ENCODE measurements around the gene CAPN9. TPM values are rescaled to one million over a fixed set of nuclear protein-coding genes. Genes with fewer than 3 reads are reported as not detected.
"Not testable (repeated sequence)": the region's sequence is repeated elsewhere in the genome, so short reads cannot be mapped to it uniquely, and the experiment has no call there.

The CAPN9 gene
- total RNA-seq, 2 donors from 2014 or later = 46.3 to 53.6 TPM

GRCh38 chr1:230708631-230709580, 38.3 kb upstream of the CAPN9 start:
- intact Hi-C loops (cut with DNase I, micrococcal nuclease) = no loop called here
- ATAC-seq (peak; percentile 95), DNase-seq (peak; percentile 87 to 95)

GRCh38 chr1:230709619-230710542, 37.3 kb upstream of the CAPN9 start:
- intact Hi-C loops (cut with DNase I, micrococcal nuclease) = no loop called here
- ATAC-seq (no peak), DNase-seq (no peak)

GRCh38 chr1:230710543-230710904, 36.7 kb upstream of the CAPN9 start:
- no peak for ATAC-seq
- DNase-seq = no peak
- intact Hi-C loops (cut with DNase I, micrococcal nuclease) = no loop called here

GRCh38 chr1:230711245-230711644, 35.9 kb upstream of the CAPN9 start:
- DNase-seq (no peak), ATAC-seq (no peak)
- intact Hi-C loops (cut with DNase I, micrococcal nuclease) = no loop called here

GRCh38 chr1:230712470-230712942, 34.7 kb upstream of the CAPN9 start:
- DNase-seq (no peak), ATAC-seq (no peak)
- intact Hi-C loops (cut with DNase I, micrococcal nuclease) = no loop called here

GRCh38 chr1:230713138-230713537, 34.0 kb upstream of the CAPN9 start:
- ATAC-seq (no peak), DNase-seq (no peak)
- intact Hi-C loops (cut with DNase I, micrococcal nuclease) = no loop called here

GRCh38 chr1:230713547-230713914, 33.7 kb upstream of the CAPN9 start:
- ATAC-seq (no peak), DNase-seq (no peak)
- intact Hi-C loops (cut with DNase I, micrococcal nuclease) = no loop called here

GRCh38 chr1:230713915-230714764, 33.0 kb upstream of the CAPN9 start, which contains the start of gene AGT:
TSS of gene AGT (minus strand) at chr1:230714122. CDS start at chr1:230710823, 3,299 bp downstream.
- DNase-seq (peak; percentile 22 to 43), ATAC-seq (peak; percentile 53)
- intact Hi-C loops (cut with DNase I, micrococcal nuclease) = no loop called here

- ATAC-seq (no peak), DNase-seq (no peak)
- intact Hi-C loops (cut with DNase I, micrococcal nuclease) = no loop called here
Measured at GRCh38 chr1:230715510-230715909, 31.7 kb upstream of the CAPN9 start.

GRCh38 chr1:230716453-230716852, 30.7 kb upstream of the CAPN9 start:
- intact Hi-C loops (cut with DNase I, micrococcal nuclease); ATAC-seq; DNase-seq: not testable (repeated sequence)

GRCh38 chr1:230717251-230717650, 29.9 kb upstream of the CAPN9 start:
- no peak for DNase-seq
- ATAC-seq = no peak
- intact Hi-C loops (cut with DNase I, micrococcal nuclease) = no loop called here

- intact Hi-C loops (cut with DNase I, micrococcal nuclease); ATAC-seq; DNase-seq: not testable (repeated sequence)
Measured at GRCh38 chr1:230721849-230722522, 25.2 kb upstream of the CAPN9 start.

GRCh38 chr1:230725256-230726012, 21.8 kb upstream of the CAPN9 start:
- ATAC-seq (no peak), DNase-seq (no peak)
- intact Hi-C loops (cut with DNase I, micrococcal nuclease) = no loop called here

- intact Hi-C loops (cut with DNase I, micrococcal nuclease) = no loop called here
- ATAC-seq (peak; percentile 98), DNase-seq (peak; percentile 59 to 65)
Measured at GRCh38 chr1:230728710-230729392, 18.3 kb upstream of the CAPN9 start.

- DNase-seq = no peak
- intact Hi-C loops (cut with DNase I, micrococcal nuclease) = no loop called here
- ATAC-seq = no peak
Measured at GRCh38 chr1:230730977-230731376, 16.2 kb upstream of the CAPN9 start.

- intact Hi-C loops (cut with DNase I, micrococcal nuclease) = no loop called here
- ATAC-seq (peak; percentile 100), DNase-seq (peak; percentile 38 to 63)
Measured at GRCh38 chr1:230735447-230735846, 11.7 kb upstream of the CAPN9 start.

Data from left colon (tissue), 2 donors.